Measurements from ENCODE around the gene UNC13B.
"Not testable (repeated sequence)": the region's sequence is repeated elsewhere in the genome, so short reads cannot be mapped to it uniquely, and the experiment has no call there.

- TF ChIP-seq CTCF (IDR thresholded peaks at IDR 0.05; ENCODE audit: extremely low read depth in 1 of 2, insufficient read depth in 1 of 2, low read depth in 1 of 2, low read length in 2 of 2); POLR2AphosphoS5 (IDR thresholded peaks at IDR 0.05; ENCODE audit: insufficient read depth, low read depth, low read length): not testable (repeated sequence)
These were observed 4.0 kb upstream of the UNC13B start for GRCh38 chr9:35157836-35158235.

All from endothelial cell of umbilical vein (primary cell).